Mammary microvascular endothelial cell (primary cell): Measurements from ENCODE around the gene GPR84. TPM values are rescaled to one million over a fixed set of nuclear protein-coding genes. Genes with fewer than 3 reads are reported as not detected.

Experiments used
- total RNA-seq: library from RNA; depleted of rRNA; stranded (reverse); fragments of >200 nt; gene quantifications from 2 replicates; pipeline ENCODE4 v1.2.3, GENCODE V29; 2015

The GPR84 gene
- not detected in 2 replicates for total RNA-seq

GRCh38 chr12:54364413-54364812, at the start of gene GPR84:
Gene GPR84, minus strand, starts transcription at chr12:54364486. Its CDS starts 635 bp downstream, at chr12:54363851.

GRCh38 chr12:54384591-54385041, 20.3 kb upstream of the GPR84 start, which contains the start of gene ZNF385A:
Gene ZNF385A, minus strand, starts transcription at chr12:54384733. Its CDS starts 219 bp downstream, at chr12:54384514.

GRCh38 chr12:54324617-54325441, 39.5 kb downstream of the GPR84 start, which contains the start of gene COPZ1:
Gene COPZ1, plus strand, starts transcription at chr12:54325131. Its CDS starts 33 bp downstream, at chr12:54325164.

Other genes starting within 250 kb of the GPR84 start
- gene SMUG1, start 175.5 kb downstream of the GPR84 start, total RNA-seq: 28.0 and 42.6 TPM in 2 replicates
- 38.4 and 40.4 TPM in 2 replicates for gene CBX5, start 84.4 kb downstream of the GPR84 start, total RNA-seq
- 494 and 584 TPM in 2 replicates for gene HNRNPA1, start 83.8 kb downstream of the GPR84 start, total RNA-seq
- gene NFE2, start 63.5 kb downstream of the GPR84 start, total RNA-seq: not detected in 2 replicates
- gene COPZ1, start 39.4 kb downstream of the GPR84 start, total RNA-seq: 138 and 171 TPM in 2 replicates
- gene ZNF385A, start 20.2 kb upstream of the GPR84 start, total RNA-seq: 1.00 and 3.1 TPM in 2 replicates
- 679 and 715 TPM in 2 replicates for gene ITGA5, start 54.8 kb upstream of the GPR84 start, total RNA-seq
- not detected in 2 replicates for gene GTSF1, start 109.1 kb upstream of the GPR84 start, total RNA-seq
- not detected in 2 replicates for gene NCKAP1L, start 133.3 kb upstream of the GPR84 start, total RNA-seq
- gene PDE1B, start 185.1 kb upstream of the GPR84 start, total RNA-seq: not detected in 2 replicates
- gene PPP1R1A, start 224.2 kb upstream of the GPR84 start, total RNA-seq: not detected in 2 replicates